NB4 (cell line): ENCODE data around the gene KIAA1671.
A peak's percentile ranks its signal among the peaks of the same experiment; 100 is the strongest.
"Not testable (repeated sequence)": the region's sequence is repeated elsewhere in the genome, so short reads cannot be mapped to it uniquely, and the experiment has no call there.

Experiments used
- DNase-seq: peaks from one replicate; pipeline ENCODE4 v3.0.0; 2010; ENCODE audit warnings: low read depth
- H3K4me3 ChIP-seq: one replicate; pipeline ENCODE4 v1.5.1; 2011; ENCODE audit warnings: mild to moderate bottlenecking, low read depth, low read length, moderate library complexity
- MYC ChIP-seq: IDR thresholded peaks from 2 replicates; pipeline ENCODE4 v1.6.1; 2011; ENCODE audit warnings: low read depth, low read length
- POLR2A ChIP-seq: IDR thresholded peaks from 2 replicates; pipeline ENCODE4 v1.6.1; 2011; ENCODE audit warnings: mild to moderate bottlenecking; ENCODE audit not compliant: insufficient read length; ENCODE audit errors: extremely low read depth
- TF ChIP-seq, protein P1 (sequence below): IDR thresholded peaks from one replicate; pipeline ENCODE4 v1.5.1; 2012; ENCODE audit warnings: low read depth, low read length
- TF ChIP-seq, protein P2 (sequence below): IDR thresholded peaks from 2 replicates; pipeline ENCODE4 v1.6.1; 2011; ENCODE audit warnings: low read depth, low read length

KIAA1671 gene

DNA sequence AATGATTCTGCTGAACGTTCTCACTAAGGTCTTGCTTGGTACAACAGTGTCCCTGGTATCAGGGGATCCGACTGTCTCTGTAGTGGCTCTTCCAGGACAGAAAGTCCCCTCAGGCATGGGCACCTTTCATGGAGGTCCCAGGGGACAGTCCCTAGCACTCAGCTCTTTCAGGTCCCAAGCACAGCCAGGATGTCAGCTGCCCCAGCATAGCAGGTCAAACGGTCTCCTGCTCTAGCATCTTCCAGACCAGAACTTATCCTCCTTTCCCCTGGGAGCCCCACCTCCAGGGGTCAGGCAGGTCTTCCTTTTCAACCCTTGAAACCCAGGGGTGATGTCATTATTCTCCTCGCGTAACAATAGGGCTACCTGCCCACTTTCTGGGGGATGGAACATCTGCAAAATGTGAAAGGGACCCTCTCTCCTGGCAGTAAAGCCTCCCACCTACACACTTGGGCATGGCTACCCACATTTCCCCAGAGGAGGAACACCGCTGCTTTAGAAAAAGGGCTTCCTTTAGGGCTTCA lies 222.4 kb downstream of the KIAA1671 start:
- TF ChIP-seq POLR2A (no peak), MYC (no peak)
- TF ChIP-seq, protein P1, sequence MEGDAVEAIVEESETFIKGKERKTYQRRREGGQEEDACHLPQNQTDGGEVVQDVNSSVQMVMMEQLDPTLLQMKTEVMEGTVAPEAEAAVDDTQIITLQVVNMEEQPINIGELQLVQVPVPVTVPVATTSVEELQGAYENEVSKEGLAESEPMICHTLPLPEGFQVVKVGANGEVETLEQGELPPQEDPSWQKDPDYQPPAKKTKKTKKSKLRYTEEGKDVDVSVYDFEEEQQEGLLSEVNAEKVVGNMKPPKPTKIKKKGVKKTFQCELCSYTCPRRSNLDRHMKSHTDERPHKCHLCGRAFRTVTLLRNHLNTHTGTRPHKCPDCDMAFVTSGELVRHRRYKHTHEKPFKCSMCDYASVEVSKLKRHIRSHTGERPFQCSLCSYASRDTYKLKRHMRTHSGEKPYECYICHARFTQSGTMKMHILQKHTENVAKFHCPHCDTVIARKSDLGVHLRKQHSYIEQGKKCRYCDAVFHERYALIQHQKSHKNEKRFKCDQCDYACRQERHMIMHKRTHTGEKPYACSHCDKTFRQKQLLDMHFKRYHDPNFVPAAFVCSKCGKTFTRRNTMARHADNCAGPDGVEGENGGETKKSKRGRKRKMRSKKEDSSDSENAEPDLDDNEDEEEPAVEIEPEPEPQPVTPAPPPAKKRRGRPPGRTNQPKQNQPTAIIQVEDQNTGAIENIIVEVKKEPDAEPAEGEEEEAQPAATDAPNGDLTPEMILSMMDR = no peak
- TF ChIP-seq, protein P2, sequence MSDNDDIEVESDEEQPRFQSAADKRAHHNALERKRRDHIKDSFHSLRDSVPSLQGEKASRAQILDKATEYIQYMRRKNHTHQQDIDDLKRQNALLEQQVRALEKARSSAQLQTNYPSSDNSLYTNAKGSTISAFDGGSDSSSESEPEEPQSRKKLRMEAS = no peak
- H3K4me3 ChIP-seq = no peak overlapping the region
- no peak for DNase-seq

DNA sequence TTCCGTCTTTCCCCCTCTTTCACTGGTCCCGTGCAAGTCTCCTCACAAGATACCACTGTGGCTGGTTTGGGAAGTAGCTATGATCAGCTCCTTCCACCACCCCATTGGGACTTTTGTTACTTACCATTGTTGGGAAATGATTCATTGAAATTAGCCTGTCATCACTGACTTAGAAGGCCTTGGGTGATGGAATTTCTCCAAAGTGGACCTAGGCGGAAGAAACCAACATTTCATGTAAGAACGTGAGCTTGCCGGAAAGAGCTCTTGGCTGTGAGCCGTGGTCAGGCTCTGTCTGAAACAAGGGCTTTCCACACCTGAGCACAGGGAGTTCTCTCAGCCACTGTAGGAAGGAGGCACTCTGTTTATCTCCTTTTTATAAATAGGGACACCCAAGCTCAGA lies 223.7 kb downstream of the KIAA1671 start:
- H3K4me3 ChIP-seq = no peak overlapping the region
- no peak for TF ChIP-seq POLR2A
- TF ChIP-seq MYC = no peak
- TF ChIP-seq, protein P2 = no peak
- TF ChIP-seq, protein P1 = no peak
- no peak for DNase-seq

DNA sequence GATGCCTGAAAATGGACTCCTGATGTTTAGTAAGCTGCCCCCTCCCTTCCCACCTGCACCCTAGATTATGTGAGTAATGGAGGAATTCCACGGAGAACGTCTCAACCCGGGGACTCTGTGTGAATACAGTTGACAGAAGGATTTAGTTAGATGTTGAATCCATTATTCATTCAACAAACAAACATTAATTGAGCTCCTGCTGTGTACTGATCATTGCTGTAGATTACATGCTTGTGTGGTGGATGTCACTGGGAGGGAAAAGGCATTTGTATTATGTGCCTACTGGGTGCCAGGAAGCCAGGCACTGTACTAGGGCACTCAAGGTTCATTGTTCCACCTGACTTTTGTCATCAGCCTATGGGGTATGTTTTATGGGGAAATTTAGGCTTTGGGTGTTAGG lies 224.3 kb downstream of the KIAA1671 start:
- no peak for DNase-seq
- TF ChIP-seq POLR2A = no peak
- TF ChIP-seq, protein P2 = no peak
- TF ChIP-seq, protein P1 = no peak
- TF ChIP-seq MYC = no peak
- H3K4me3 ChIP-seq = no peak overlapping the region

DNA sequence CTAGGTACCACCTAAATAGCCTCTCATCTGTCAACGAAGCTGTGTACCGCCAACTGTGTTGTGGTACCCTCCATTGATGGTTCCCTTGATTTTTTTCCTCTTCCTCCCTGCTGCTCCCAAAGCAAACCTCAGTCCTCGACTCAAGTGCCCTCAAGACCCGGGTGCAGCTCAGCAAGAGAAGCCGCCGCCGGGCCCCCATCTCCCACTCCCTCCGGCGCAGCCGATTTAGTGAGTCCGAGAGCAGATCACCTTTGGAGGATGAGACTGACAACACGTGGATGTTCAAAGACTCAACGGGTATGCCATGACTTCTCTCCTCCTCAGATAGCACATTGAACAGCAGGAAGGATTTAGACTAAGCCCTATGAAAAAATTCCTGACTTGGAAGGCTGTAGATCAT lies 224.7 kb downstream of the KIAA1671 start:
- no peak overlapping the region for H3K4me3 ChIP-seq
- TF ChIP-seq, protein P1 = no peak
- TF ChIP-seq, protein P2 = no peak
- TF ChIP-seq POLR2A = no peak
- no peak for TF ChIP-seq MYC
- no peak for DNase-seq

DNA sequence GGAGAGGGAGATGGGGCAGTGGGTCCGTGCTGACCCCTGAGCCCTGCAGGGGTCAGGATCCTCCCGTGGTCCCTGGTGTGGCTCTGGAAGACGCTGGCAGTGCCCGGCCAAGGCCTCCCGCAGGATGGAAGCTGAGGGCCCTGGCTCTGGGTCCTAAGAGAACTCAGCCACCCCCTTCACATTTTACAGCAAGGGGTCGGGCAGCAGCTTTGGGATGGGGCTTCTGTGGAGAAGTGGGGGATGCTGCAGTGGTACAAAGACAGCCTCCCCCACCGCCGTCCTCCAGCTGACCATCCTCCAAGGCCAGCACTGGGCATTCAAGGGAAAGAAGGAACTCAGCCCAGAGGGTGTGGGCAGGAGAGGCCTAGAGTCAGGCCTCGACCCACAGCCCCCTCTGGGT lies 225.4 kb downstream of the KIAA1671 start:
- TF ChIP-seq MYC (no peak), POLR2A (no peak)
- TF ChIP-seq, protein P1 = no peak
- TF ChIP-seq, protein P2 = no peak
- DNase-seq = no peak
- H3K4me3 ChIP-seq = no peak overlapping the region

DNA sequence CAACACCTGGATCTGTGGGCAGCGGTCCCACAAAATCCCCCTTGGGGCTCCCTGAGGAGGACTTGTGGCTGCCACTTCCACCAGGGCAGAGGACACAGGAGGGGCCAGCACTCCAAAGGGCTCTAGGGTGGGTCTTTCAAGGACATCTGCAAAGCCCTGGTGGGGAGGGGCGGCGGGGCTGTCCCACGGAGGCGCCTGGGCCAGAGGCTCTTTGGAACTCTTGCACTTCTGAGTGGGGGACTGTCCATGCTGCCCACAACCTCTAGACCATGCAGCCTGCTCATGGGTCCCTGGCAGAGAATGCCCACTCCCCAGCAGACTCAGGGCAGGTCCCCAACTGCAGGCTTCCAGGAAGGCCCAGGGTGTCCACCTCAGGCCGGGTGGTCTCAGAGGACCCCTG lies 225.8 kb downstream of the KIAA1671 start:
- not testable (repeated sequence) for DNase-seq, H3K4me3 ChIP-seq

DNA sequence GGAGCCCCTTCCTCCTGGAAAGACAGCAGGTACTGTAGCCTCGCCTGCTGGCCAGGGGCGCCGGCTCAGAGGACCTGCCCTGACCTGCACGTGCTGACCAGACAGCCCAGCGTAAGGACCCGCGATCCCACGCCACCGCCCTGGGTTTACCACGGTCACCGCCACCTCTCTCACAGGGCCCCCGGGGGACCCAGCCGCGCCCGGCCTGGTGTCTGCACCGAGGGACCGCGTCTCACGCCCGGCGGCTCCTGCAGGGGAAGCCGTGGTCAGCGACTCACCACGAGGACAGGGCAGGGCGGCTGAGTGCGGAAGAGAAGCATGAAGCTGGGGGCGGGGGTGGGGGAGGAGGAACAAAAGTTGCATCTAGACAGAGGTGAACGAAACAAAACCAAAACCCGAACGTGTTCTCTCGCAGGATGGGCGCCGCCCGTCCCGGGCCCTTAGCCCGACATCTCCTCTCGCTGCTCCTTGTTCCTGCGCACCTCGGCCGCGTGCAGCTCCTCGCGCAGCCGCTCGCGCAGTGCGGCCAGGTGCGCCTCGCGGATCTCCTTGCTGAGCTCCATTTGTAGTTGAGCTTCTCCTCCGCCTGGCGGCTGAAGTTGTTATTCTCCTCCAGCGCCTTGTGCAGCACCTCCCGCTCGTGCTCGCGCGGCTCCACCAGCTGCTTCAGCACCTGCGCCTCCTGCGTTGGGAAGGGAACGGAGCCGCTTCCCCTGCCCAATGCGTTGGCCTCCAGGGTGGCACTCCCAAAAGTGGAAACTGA lies 226.5 kb downstream of the KIAA1671 start:
- peak; percentile 14 for DNase-seq
- not testable (repeated sequence) for H3K4me3 ChIP-seq
